ENCODE measurements around the gene POLR1E.

POLR1E gene
- long read RNA-seq, donor 1, partial matches to known transcripts: 0 of 4 reads
- long read RNA-seq, donor 1, other reads (novel, unspliced or antisense): 0 of 4 reads
- long read RNA-seq, donor 2, partial matches to known transcripts: 0 of 1 reads
- long read RNA-seq, donor 2, other reads (novel, unspliced or antisense): 0 of 1 reads
- long read RNA-seq, donor 3, partial matches to known transcripts: 0 of 3 reads
- long read RNA-seq, donor 3, other reads (novel, unspliced or antisense): 0 of 3 reads
- long read RNA-seq, donor 4, transcript POLR1E-202 (12 exons, 1,868 nt): major isoform, 8 of 8 reads
- long read RNA-seq, donor 4, partial matches to known transcripts: 0 of 8 reads
- long read RNA-seq, donor 4, other reads (novel, unspliced or antisense): 0 of 8 reads
- long read RNA-seq, donor 5, partial matches to known transcripts: 0 of 2 reads
- long read RNA-seq, donor 5, other reads (novel, unspliced or antisense): 0 of 2 reads
- long read RNA-seq, donor 6, partial matches to known transcripts: 0 of 3 reads
- long read RNA-seq, donor 6, other reads (novel, unspliced or antisense): 0 of 3 reads
- long read RNA-seq, donor 7, transcript POLR1E-202 (12 exons, 1,868 nt): major isoform, 5 of 7 reads
- long read RNA-seq, donor 7, partial matches to known transcripts: 0 of 7 reads
- long read RNA-seq, donor 7, other reads (novel, unspliced or antisense): 0 of 7 reads
- long read RNA-seq, donor 8, partial matches to known transcripts: 6 of 9 reads
- long read RNA-seq, donor 8, other reads (novel, unspliced or antisense): 0 of 9 reads

- peak; percentile 91 for DNase-seq
Measured at GRCh38 chr9:37485389-37486255, at the start of gene POLR1E. Gene POLR1E (plus strand): TSS chr9:37485948. CDS start chr9:37486048, 100 bp downstream.

GRCh38 chr9:37436540-37436939 is 49.2 kb upstream of the POLR1E start:
- no peak for DNase-seq

- no peak for DNase-seq
Measured at GRCh38 chr9:37437010-37437409, 48.7 kb upstream of the POLR1E start.

- DNase-seq: no peak
Measured at GRCh38 chr9:37437621-37438020, 48.1 kb upstream of the POLR1E start.

DNA sequence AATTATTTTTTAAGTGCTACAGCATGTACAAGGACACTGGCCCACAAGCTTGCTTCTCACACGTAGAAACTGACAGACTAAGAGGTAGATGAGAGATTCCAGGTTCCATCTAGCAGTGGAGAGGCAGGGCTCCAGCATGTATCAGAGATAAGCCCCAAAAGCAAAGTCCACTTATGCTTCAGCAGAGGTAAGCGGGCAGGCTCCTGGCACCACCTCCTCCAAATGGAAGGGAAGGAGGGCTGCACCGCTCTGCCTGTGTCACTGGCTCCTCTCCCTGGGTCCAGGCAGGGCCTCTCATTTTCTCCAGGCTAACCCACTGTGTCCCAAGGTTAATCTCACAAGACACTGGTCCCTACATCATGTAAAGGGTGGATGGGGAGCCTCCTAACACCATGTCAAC is 47.4 kb upstream of the POLR1E start:
- DNase-seq: no peak

DNA sequence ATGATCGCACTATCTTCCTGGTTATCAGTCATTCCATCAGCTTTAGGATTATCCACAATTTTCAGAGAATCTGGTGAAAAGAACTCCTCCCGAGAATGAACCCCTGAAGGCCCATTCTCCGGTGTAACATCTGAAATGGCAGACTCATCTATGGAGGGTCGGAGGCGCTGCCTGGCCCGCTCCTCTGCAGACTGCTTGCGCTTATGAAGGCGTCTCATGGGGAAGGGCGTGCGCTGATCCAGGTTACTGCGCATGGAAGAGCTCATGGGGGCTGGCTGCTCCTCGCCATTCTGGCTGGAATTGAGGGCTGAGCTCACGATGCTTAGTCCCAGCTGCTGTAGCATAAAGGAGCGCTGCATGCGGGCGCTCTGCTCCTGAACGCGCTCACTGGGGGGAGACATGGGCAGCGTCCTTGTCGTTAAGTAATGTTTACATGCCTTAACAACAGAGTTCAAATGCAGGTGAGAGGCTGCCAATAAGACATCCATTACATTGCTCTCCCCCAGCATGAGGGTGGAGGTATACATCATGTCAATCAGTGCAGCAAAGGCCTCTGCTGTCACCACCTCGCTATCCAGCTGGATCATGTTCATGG is 43.9 kb upstream of the POLR1E start:
- DNase-seq: no peak

DNA sequence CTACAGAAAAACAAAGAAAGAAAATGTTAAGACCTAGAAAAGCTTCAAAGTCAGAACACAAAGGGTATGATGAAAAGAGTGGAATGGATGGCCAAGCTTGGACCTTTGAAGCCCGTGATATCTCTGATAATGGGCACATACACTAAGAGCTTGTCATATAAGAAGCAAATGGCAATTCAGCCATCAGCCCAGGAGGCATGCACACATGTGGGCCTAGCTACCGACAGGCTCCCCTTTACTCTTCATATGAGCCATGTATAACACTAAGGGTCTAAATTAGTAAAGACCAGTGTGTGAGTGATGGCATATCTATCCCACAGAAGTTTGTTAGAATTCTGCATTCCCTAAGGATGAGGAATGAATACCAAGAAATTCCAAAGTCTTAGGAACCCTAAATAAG is 43.2 kb upstream of the POLR1E start:
- DNase-seq: no peak

GRCh38 chr9:37443566-37443965 is 42.2 kb upstream of the POLR1E start:
- DNase-seq: no peak

DNA sequence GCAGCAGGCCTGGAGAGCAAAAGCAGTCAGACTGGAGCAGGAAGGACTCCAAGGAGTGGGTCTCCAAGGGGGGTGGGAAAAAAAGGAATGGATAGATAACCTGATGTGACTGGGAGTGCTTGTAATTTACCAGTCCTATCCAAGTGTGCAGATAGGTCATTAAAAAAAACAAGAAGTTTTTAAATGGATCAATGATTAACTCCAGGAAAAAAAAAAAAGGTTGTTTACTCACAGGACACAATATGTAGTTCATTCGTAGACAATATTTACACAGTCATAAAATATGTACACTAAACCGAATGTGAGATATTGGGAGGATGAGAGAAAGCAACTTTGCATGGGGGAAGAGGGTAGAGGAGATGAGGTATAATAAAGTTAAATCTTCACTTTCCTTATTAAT is 40.9 kb upstream of the POLR1E start:
- no peak for DNase-seq

GRCh38 chr9:37445832-37446231 is 39.9 kb upstream of the POLR1E start:
- no peak for DNase-seq

GRCh38 chr9:37446401-37446800 is 39.3 kb upstream of the POLR1E start:
- no peak for DNase-seq

- DNase-seq: no peak
Measured at GRCh38 chr9:37447111-37447510, 38.6 kb upstream of the POLR1E start.

- no peak for DNase-seq
Measured at GRCh38 chr9:37449862-37450632, 35.7 kb upstream of the POLR1E start.

GRCh38 chr9:37451628-37452027 is 34.1 kb upstream of the POLR1E start:
- no peak for DNase-seq

GRCh38 chr9:37452611-37453010 is 33.1 kb upstream of the POLR1E start:
- no peak for DNase-seq

- DNase-seq: no peak
Measured at GRCh38 chr9:37453827-37454226, 31.9 kb upstream of the POLR1E start.

DNA sequence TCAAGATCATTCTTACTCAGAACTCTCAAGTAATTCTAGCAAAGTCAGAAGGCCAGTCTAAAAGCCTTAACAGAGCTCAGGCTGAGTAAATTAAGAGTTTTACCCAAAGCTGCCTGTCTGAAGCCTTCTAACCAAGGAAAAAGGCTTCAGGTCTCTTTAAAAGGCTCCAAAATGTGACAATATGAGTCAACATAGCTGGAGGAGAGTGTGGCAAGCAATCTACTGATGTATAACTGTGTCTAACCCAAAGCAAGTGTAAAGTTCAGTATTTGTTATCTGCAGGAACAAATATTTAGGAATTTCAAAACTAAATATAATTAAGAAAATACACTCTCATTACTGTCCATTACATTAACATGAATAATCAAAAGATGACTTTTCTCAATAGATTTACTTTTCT is 31.5 kb upstream of the POLR1E start:
- DNase-seq: no peak

DNA sequence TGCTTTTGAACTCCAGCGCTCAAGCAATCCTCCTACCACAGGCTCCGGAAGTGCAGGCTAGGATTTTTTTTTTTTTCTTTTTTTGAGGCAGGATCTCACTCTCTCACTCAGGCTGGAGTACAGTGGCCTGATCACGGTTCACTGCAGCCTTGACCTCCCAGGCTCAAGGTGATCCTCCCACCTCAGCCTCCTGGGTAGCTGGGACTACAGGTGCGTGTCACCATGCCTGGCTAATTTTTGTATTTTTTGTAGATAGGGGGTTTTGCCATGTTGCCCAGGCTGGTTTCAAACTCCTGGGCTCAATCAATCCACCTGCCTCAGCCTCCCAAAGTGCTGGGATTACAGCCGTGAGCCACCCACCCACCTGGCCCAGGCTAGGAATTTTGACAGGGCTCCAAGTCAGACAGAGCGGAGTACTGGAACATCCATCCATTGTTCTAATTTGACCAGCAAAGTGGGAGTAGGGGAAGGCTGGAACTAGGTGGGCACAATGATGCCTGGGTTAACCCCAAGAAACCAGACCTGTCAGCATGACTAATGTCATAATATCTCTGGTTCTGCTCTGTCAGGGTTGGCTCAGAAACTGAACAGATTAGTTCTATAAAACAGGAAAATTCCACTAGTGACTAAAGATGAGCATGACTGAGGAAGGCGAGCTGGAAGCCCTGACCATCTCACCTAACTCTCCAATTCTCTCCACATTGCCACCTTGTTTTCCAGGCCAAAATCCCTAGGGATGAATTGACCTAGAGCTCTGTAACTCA is 29.7 kb upstream of the POLR1E start:
- no peak for DNase-seq

DNA sequence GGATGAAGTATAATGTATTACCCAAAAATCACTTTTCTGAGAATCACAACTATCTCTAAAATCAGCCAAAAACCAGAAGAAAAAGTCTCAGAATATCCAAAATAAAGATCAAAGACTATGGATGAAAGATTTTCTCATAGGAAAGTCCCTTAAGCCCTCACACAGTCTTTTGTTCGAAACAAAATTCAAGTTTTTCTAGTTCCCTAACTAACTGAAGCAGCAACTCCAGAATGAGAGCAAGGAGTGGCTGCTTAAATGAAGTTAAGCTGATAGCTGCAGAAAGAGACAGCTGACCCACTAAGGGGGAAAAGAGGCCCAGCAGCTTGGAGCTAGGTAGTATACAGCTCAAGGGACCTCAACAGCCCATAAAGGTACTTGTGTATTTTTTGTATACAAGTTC is 28.9 kb upstream of the POLR1E start:
- DNase-seq: no peak

GRCh38 chr9:37464006-37464405 is 21.7 kb upstream of the POLR1E start:
- DNase-seq: no peak

Data from right kidney (tissue), 9 donors.